Body of pancreas (tissue), 4 donors: ENCODE results near the gene XBP1.

ENCODE experiments used
- POLR2A ChIP-seq, 3 donors: fragments of 450-650 bp; IDR thresholded peaks; one replicate each; pipeline ENCODE4 v1.6.1; 2016; ENCODE audit warnings: antibody characterized with exemption in 3 of 3, mild to moderate bottlenecking in 2 of 3
- TF ChIP-seq, protein P1 (sequence below), 7 experiments: fragments of 450-650 bp in 4 of 7; fragments of 200-600 bp in 3 of 7; sonication (generic) in 3 of 7; IDR thresholded peaks; one replicate each; pipeline ENCODE4 v1.5.1; 2016 to 2019; ENCODE audit warnings: antibody characterized with exemption in 7 of 7

DNA sequence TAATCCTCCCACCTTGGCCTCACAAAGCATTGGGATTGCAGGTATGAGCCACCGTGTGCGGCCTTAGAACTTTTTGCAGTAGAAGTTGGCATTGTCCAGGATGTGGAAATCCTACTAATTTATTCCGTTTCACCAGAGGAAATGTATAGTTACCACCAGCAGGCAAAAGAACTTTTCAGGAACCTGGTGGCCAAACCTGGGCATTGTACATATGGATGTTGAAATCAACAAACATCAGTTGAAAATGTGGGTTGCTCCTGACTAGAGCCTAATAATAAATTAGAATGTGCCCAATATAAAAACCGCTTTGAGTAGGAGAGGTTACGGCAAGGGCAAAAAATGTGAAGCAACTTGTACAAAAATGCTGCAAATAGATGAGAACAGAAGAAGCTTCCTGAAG, 40.7 kb upstream of the XBP1 start:
- TF ChIP-seq, protein P1, sequence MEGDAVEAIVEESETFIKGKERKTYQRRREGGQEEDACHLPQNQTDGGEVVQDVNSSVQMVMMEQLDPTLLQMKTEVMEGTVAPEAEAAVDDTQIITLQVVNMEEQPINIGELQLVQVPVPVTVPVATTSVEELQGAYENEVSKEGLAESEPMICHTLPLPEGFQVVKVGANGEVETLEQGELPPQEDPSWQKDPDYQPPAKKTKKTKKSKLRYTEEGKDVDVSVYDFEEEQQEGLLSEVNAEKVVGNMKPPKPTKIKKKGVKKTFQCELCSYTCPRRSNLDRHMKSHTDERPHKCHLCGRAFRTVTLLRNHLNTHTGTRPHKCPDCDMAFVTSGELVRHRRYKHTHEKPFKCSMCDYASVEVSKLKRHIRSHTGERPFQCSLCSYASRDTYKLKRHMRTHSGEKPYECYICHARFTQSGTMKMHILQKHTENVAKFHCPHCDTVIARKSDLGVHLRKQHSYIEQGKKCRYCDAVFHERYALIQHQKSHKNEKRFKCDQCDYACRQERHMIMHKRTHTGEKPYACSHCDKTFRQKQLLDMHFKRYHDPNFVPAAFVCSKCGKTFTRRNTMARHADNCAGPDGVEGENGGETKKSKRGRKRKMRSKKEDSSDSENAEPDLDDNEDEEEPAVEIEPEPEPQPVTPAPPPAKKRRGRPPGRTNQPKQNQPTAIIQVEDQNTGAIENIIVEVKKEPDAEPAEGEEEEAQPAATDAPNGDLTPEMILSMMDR (IDR thresholded peaks at IDR 0.05), result no peak
- no peak for TF ChIP-seq POLR2A (IDR thresholded peaks at IDR 0.05)
